ENCODE results near the gene PAX3.

Gene PAX3

GRCh38 chr2:222228054-222228453 lies 70.7 kb downstream of the PAX3 start:
- no peak overlapping the region for H3K4me3 ChIP-seq (ENCODE audit: insufficient read depth, low read depth, low read length)
- H3K36me3 ChIP-seq (ENCODE audit: control insufficient read depth, insufficient read depth, low read length) = peaks cover 48% of the 10 kb centered on the region
- WGBS, 2 experiments = 73 to 75% methylated on average over 4 of the region's 4 CpGs
- no peaks in the 10 kb centered on the region for H3K9me3 ChIP-seq (ENCODE audit: control insufficient read depth, low read length)
- no peaks in the 10 kb centered on the region for H3K27me3 ChIP-seq (ENCODE audit: control insufficient read depth, insufficient read depth, low read length, poor library complexity, severe bottlenecking)
- H3K4me1 ChIP-seq (ENCODE audit: control insufficient read depth, insufficient read depth, low read length) = peaks cover 6% of the 10 kb centered on the region
- H3K27ac ChIP-seq (ENCODE audit: insufficient read depth, low read depth, low read length, poor library complexity, severe bottlenecking) = no peak overlapping the region

DNA sequence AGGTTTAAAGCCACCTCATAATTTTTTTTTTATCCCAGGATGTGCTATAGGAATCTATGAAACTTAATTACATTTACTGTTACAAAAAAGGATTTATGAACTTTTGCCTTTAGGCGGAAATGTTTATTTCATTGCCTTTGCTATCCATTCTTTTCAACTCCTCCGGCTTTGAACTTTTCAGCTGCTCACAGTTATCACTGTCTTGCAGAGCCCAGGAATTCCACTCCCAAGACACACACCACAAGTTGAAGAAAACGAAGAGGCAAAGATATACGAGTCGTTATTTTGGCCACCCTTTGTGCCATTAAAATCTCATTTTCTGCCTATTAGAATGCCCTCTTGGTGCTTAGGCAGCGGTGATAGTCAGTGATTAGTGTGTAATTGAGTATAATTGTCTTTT lies 80.0 kb downstream of the PAX3 start:
- Histone ChIP-seq H3K9me3 (ENCODE audit: control insufficient read depth, low read length) (no peaks in the 10 kb centered on the region), H3K27me3 (ENCODE audit: control insufficient read depth, insufficient read depth, low read length, poor library complexity, severe bottlenecking) (no peaks in the 10 kb centered on the region), H3K4me3 (ENCODE audit: insufficient read depth, low read depth, low read length) (no peak overlapping the region), H3K4me1 (ENCODE audit: control insufficient read depth, insufficient read depth, low read length) (no peaks in the 10 kb centered on the region), H3K27ac (ENCODE audit: insufficient read depth, low read depth, low read length, poor library complexity, severe bottlenecking) (no peak overlapping the region), H3K36me3 (ENCODE audit: control insufficient read depth, insufficient read depth, low read length) (peaks cover 61% of the 10 kb centered on the region)
- WGBS, 2 experiments = 85 to 88% methylated on average over 6 of the region's 6 CpGs

DNA sequence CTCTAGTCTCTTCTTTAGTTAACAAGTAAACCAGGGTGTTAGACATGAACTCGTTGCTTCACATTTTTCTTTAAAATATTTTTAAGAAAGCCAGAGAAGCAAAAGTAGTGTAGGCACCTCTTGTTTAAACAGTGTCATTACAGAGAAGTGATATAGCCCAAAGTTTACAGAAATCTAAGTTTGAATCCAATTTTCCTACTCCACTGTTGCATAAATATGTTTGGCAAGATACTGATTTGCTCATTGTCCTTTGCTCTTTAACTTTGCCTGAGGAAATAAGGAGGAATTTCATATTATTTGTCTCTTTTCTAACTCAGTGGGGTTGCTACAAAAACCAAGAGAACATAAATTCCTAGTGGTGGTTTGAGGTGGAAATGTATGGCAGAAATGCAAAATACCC lies 81.1 kb downstream of the PAX3 start:
- no peaks in the 10 kb centered on the region for H3K27me3 ChIP-seq (ENCODE audit: control insufficient read depth, insufficient read depth, low read length, poor library complexity, severe bottlenecking)
- peaks cover 63% of the 10 kb centered on the region for H3K36me3 ChIP-seq (ENCODE audit: control insufficient read depth, insufficient read depth, low read length)
- H3K9me3 ChIP-seq (ENCODE audit: control insufficient read depth, low read length) = no peaks in the 10 kb centered on the region
- 83 to 88% methylated on average over 1 of the region's 1 CpG for WGBS, 2 experiments
- no peaks in the 10 kb centered on the region for H3K4me1 ChIP-seq (ENCODE audit: control insufficient read depth, insufficient read depth, low read length)
- no peak overlapping the region for H3K27ac ChIP-seq (ENCODE audit: insufficient read depth, low read depth, low read length, poor library complexity, severe bottlenecking)
- H3K4me3 ChIP-seq (ENCODE audit: insufficient read depth, low read depth, low read length) = no peak overlapping the region

GRCh38 chr2:222214885-222215284 lies 83.9 kb downstream of the PAX3 start:
- no peaks in the 10 kb centered on the region for H3K27me3 ChIP-seq (ENCODE audit: control insufficient read depth, insufficient read depth, low read length, poor library complexity, severe bottlenecking)
- peaks cover 62% of the 10 kb centered on the region for H3K36me3 ChIP-seq (ENCODE audit: control insufficient read depth, insufficient read depth, low read length)
- H3K27ac ChIP-seq (ENCODE audit: insufficient read depth, low read depth, low read length, poor library complexity, severe bottlenecking) = no peak overlapping the region
- H3K4me1 ChIP-seq (ENCODE audit: control insufficient read depth, insufficient read depth, low read length) = no peaks in the 10 kb centered on the region
- 100% methylated on average over 1 of the region's 1 CpG; no CpG with 5 or more reads in 1 of the 2 experiments for WGBS, 2 experiments
- H3K9me3 ChIP-seq (ENCODE audit: control insufficient read depth, low read length) = no peaks in the 10 kb centered on the region
- H3K4me3 ChIP-seq (ENCODE audit: insufficient read depth, low read depth, low read length) = no peak overlapping the region

GRCh38 chr2:222213049-222213448 lies 85.7 kb downstream of the PAX3 start:
- no peaks in the 10 kb centered on the region for H3K4me1 ChIP-seq (ENCODE audit: control insufficient read depth, insufficient read depth, low read length)
- H3K9me3 ChIP-seq (ENCODE audit: control insufficient read depth, low read length) = no peaks in the 10 kb centered on the region
- H3K27ac ChIP-seq (ENCODE audit: insufficient read depth, low read depth, low read length, poor library complexity, severe bottlenecking) = no peak overlapping the region
- H3K36me3 ChIP-seq (ENCODE audit: control insufficient read depth, insufficient read depth, low read length) = peaks cover 54% of the 10 kb centered on the region
- H3K4me3 ChIP-seq (ENCODE audit: insufficient read depth, low read depth, low read length) = no peak overlapping the region
- WGBS, 2 experiments = 93 to 95% methylated on average over 5 of the region's 5 CpGs
- no peaks in the 10 kb centered on the region for H3K27me3 ChIP-seq (ENCODE audit: control insufficient read depth, insufficient read depth, low read length, poor library complexity, severe bottlenecking)

- no peak overlapping the region for H3K27ac ChIP-seq (ENCODE audit: insufficient read depth, low read depth, low read length, poor library complexity, severe bottlenecking)
- H3K27me3 ChIP-seq (ENCODE audit: control insufficient read depth, insufficient read depth, low read length, poor library complexity, severe bottlenecking) = no peaks in the 10 kb centered on the region
- 91 to 94% methylated on average over 3 to 4 of the region's 4 CpGs for whole genome bisulfite sequencing, 2 experiments
- H3K4me3 ChIP-seq (ENCODE audit: insufficient read depth, low read depth, low read length) = no peak overlapping the region
- H3K9me3 ChIP-seq (ENCODE audit: control insufficient read depth, low read length) = no peaks in the 10 kb centered on the region
- peaks cover 49% of the 10 kb centered on the region for H3K36me3 ChIP-seq (ENCODE audit: control insufficient read depth, insufficient read depth, low read length)
- H3K4me1 ChIP-seq (ENCODE audit: control insufficient read depth, insufficient read depth, low read length) = no peaks in the 10 kb centered on the region
Observed at GRCh38 chr2:222212571-222212970, 86.2 kb downstream of the PAX3 start.

- Histone ChIP-seq H3K36me3 (ENCODE audit: control insufficient read depth, insufficient read depth, low read length) (peaks cover 20% of the 10 kb centered on the region), H3K4me3 (ENCODE audit: insufficient read depth, low read depth, low read length) (no peak overlapping the region), H3K27me3 (ENCODE audit: control insufficient read depth, insufficient read depth, low read length, poor library complexity, severe bottlenecking) (no peaks in the 10 kb centered on the region), H3K9me3 (ENCODE audit: control insufficient read depth, low read length) (no peaks in the 10 kb centered on the region), H3K4me1 (ENCODE audit: control insufficient read depth, insufficient read depth, low read length) (peaks cover 4% of the 10 kb centered on the region), H3K27ac (ENCODE audit: insufficient read depth, low read depth, low read length, poor library complexity, severe bottlenecking) (no peak overlapping the region)
- WGBS, 2 experiments = 81 to 83% methylated on average over 4 of the region's 4 CpGs
Observed at GRCh38 chr2:222208010-222208690, 90.6 kb downstream of the PAX3 start.

DNA sequence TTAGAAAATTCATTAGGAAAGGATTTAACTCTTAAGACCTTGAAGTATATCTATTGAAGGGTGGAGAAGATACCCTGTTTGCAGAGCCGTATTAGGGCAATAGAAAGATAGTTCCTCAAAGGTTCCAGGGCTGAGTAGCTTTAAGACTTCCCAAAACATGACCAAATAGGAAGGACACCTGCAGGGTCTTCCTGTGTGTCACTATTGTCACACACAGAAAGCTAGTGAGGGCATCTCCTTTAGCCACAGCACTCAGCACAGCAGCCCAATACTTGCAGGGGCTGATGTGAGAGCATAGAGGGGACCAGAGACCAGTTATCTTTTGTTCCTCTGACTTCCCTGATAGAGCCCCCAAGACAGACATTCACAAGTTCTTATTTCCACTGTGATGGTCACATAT lies 93.7 kb downstream of the PAX3 start:
- peaks cover 18% of the 10 kb centered on the region for H3K36me3 ChIP-seq (ENCODE audit: control insufficient read depth, insufficient read depth, low read length)
- no peaks in the 10 kb centered on the region for H3K27me3 ChIP-seq (ENCODE audit: control insufficient read depth, insufficient read depth, low read length, poor library complexity, severe bottlenecking)
- H3K4me1 ChIP-seq (ENCODE audit: control insufficient read depth, insufficient read depth, low read length) = peaks cover 4% of the 10 kb centered on the region
- WGBS, 2 experiments = 54 to 61% methylated on average over 1 of the region's 1 CpG
- H3K9me3 ChIP-seq (ENCODE audit: control insufficient read depth, low read length) = no peaks in the 10 kb centered on the region
- H3K27ac ChIP-seq (ENCODE audit: insufficient read depth, low read depth, low read length, poor library complexity, severe bottlenecking) = no peak overlapping the region
- H3K4me3 ChIP-seq (ENCODE audit: insufficient read depth, low read depth, low read length) = no peak overlapping the region

DNA sequence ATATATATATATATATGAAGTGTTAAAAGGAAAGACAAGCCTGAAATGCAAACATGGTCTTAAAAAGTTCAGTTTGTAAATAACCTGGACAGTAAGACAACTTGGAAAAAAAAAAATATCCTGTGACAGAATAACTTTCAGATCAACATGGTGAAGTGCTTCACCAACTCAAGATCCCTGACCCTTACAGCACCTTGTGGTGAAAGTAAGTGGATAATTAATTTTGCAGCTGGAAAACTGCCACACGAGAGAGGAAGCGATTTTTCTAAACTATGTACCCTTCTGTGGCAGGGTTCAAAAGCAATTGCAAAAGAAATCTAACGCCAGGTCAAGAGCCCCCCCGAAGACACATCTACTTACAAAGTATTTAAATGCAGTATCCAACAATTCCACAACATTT lies 95.8 kb downstream of the PAX3 start:
- no peak overlapping the region for H3K27ac ChIP-seq (ENCODE audit: insufficient read depth, low read depth, low read length, poor library complexity, severe bottlenecking)
- peaks cover 4% of the 10 kb centered on the region for H3K4me1 ChIP-seq (ENCODE audit: control insufficient read depth, insufficient read depth, low read length)
- no peaks in the 10 kb centered on the region for H3K27me3 ChIP-seq (ENCODE audit: control insufficient read depth, insufficient read depth, low read length, poor library complexity, severe bottlenecking)
- H3K36me3 ChIP-seq (ENCODE audit: control insufficient read depth, insufficient read depth, low read length) = peaks cover 18% of the 10 kb centered on the region
- H3K9me3 ChIP-seq (ENCODE audit: control insufficient read depth, low read length) = no peaks in the 10 kb centered on the region
- H3K4me3 ChIP-seq (ENCODE audit: insufficient read depth, low read depth, low read length) = no peak overlapping the region
- WGBS, 2 experiments = 77 to 97% methylated on average over 4 of the region's 4 CpGs

DNA sequence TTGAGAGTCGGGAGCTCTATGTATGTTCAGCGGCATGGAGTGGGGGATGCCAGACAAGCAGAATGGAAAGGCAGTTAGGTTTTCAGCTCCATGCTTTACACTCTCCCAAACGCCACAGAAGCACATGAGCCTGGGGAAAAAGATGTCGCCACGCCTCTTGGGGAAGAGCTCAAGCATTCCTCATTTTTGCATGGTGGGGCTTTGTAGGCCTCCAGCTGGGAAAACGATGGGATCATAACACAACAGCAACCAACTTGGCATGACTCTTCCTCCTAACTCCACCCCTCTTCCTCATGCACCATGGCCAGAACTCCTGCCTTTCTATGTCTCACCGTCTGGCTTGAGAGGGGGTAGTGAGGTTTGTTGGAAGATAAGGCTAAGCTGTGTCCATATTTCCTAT lies 102.6 kb downstream of the PAX3 start:
- Histone ChIP-seq H3K4me1 (ENCODE audit: control insufficient read depth, insufficient read depth, low read length) (peaks cover 8% of the 10 kb centered on the region), H3K36me3 (ENCODE audit: control insufficient read depth, insufficient read depth, low read length) (peaks cover 8% of the 10 kb centered on the region), H3K9me3 (ENCODE audit: control insufficient read depth, low read length) (no peaks in the 10 kb centered on the region), H3K27me3 (ENCODE audit: control insufficient read depth, insufficient read depth, low read length, poor library complexity, severe bottlenecking) (no peaks in the 10 kb centered on the region), H3K27ac (ENCODE audit: insufficient read depth, low read depth, low read length, poor library complexity, severe bottlenecking) (no peak overlapping the region), H3K4me3 (ENCODE audit: insufficient read depth, low read depth, low read length) (no peak overlapping the region)
- WGBS, 2 experiments = 82 to 84% methylated on average over 7 of the region's 7 CpGs

DNA sequence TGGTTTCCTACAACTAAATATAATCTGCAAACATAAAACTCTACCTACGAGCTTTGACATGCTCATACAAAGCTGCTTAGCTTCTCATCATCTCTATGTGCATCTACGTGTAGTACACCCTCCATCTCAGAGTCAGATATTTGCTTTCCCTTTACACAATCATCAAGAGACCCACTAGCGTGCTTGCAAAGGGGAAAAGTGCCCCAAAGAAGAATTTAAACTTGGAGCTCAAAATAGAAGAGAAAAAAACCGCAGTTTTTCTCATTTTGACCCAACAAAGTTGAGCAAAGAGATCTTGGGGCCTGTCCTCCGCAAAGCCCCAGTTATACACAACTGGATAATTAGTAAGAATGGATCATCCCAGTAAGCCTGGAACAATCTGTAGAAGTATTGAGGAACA lies 104.1 kb downstream of the PAX3 start:
- 76 to 78% methylated on average over 5 of the region's 5 CpGs for WGBS, 2 experiments
- H3K4me1 ChIP-seq (ENCODE audit: control insufficient read depth, insufficient read depth, low read length) = peaks cover 8% of the 10 kb centered on the region
- H3K9me3 ChIP-seq (ENCODE audit: control insufficient read depth, low read length) = no peaks in the 10 kb centered on the region
- H3K36me3 ChIP-seq (ENCODE audit: control insufficient read depth, insufficient read depth, low read length) = no peaks in the 10 kb centered on the region
- H3K27ac ChIP-seq (ENCODE audit: insufficient read depth, low read depth, low read length, poor library complexity, severe bottlenecking) = no peak overlapping the region
- no peak overlapping the region for H3K4me3 ChIP-seq (ENCODE audit: insufficient read depth, low read depth, low read length)
- H3K27me3 ChIP-seq (ENCODE audit: control insufficient read depth, insufficient read depth, low read length, poor library complexity, severe bottlenecking) = no peaks in the 10 kb centered on the region

Measured in ectodermal cell (in vitro differentiated cells).